Stomach (tissue), 4 donors: ENCODE measurements around the gene C3orf20.

ENCODE experiments used
- CTCF ChIP-seq, 7 experiments: fragments of 450-650 bp in 4 of 7; fragments of 200-600 bp in 3 of 7; sonication (generic) in 3 of 7; IDR thresholded peaks; one replicate each; pipeline ENCODE4 v1.5.1; 2016 to 2019; ENCODE audit warnings: antibody characterized with exemption in 7 of 7, control low read depth in 2 of 7, mild to moderate bottlenecking in 1 of 7
- EP300 ChIP-seq: sonication (generic); formaldehyde crosslinking; IDR thresholded peaks from one replicate; pipeline ENCODE4 v1.6.1; 2017; ENCODE audit warnings: antibody characterized with exemption
- POLR2A ChIP-seq, 4 donors: fragments of 450-650 bp; IDR thresholded peaks; one replicate each; pipeline ENCODE4 v1.6.1; 2016; ENCODE audit warnings: antibody characterized with exemption in 4 of 4, control low read depth in 2 of 4, mild to moderate bottlenecking in 1 of 4, moderate library complexity in 1 of 4
- POLR2AphosphoS5 ChIP-seq, 3 donors: sonication (generic); formaldehyde crosslinking; IDR thresholded peaks; one replicate each; pipeline ENCODE4 v1.6.1; 2016; ENCODE audit warnings: antibody characterized with exemption in 3 of 3

- TF ChIP-seq CTCF (IDR thresholded peaks at IDR 0.05) (no peak), POLR2A (IDR thresholded peaks at IDR 0.05) (no peak), EP300 (no peak), POLR2AphosphoS5 (IDR thresholded peaks at IDR 0.05) (no peak)
Measured at GRCh38 chr3:14785207-14786155, 110.5 kb downstream of the C3orf20 start.
